Measurements from ENCODE around the gene ZNF844.

GRCh38 chr19:12093777-12094176 lies 29.2 kb downstream of the ZNF844 start:
- no peak for TF ChIP-seq POLR2A (IDR thresholded peaks at IDR 0.05)
- TF ChIP-seq, protein P1, sequence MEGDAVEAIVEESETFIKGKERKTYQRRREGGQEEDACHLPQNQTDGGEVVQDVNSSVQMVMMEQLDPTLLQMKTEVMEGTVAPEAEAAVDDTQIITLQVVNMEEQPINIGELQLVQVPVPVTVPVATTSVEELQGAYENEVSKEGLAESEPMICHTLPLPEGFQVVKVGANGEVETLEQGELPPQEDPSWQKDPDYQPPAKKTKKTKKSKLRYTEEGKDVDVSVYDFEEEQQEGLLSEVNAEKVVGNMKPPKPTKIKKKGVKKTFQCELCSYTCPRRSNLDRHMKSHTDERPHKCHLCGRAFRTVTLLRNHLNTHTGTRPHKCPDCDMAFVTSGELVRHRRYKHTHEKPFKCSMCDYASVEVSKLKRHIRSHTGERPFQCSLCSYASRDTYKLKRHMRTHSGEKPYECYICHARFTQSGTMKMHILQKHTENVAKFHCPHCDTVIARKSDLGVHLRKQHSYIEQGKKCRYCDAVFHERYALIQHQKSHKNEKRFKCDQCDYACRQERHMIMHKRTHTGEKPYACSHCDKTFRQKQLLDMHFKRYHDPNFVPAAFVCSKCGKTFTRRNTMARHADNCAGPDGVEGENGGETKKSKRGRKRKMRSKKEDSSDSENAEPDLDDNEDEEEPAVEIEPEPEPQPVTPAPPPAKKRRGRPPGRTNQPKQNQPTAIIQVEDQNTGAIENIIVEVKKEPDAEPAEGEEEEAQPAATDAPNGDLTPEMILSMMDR (IDR thresholded peaks at IDR 0.05): no peak
